ENCODE results near the gene SYT15.
"Not testable (repeated sequence)": the region's sequence is repeated elsewhere in the genome, so short reads cannot be mapped to it uniquely, and the experiment has no call there.

Gene SYT15

DNA sequence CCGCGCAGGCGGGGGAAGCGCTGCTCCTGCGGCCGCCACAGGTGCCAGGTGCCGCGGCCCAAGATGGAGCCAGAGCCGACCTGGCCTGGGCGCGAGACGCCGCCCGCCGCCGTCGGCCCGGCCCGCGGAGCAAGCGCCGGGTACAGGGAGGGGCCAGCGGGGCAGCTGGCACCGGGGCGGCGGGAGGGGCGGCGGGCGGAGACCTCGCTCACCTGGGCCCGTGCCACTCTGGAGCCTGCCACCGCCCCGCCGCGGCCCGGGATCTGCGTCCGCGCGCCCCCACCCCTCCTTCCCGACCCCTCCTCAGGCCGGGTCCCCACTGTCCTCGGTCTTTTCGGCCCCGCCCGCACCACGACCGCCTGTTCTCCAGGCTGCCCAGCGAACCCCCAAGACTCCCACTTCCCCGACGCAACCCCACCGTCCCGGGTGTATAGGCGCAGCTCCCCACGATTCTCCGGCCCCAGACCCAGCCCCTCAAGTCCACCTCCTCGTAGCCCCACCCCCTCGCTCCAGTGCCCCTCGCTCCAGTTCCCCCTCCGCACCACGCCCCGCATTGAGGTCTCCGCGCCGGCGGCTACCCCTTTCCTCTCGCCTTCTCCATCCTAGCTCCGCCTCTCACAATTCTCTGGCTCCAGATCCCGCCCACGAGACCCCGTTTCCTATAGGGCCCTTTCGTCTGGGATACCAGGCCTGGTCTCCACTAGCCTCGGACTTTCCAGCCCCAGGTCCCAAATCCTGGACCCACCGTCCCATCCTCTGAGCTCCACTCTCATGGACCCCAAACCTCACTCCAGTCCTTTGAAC is 22.2 kb upstream of the SYT15 start, which contains the start of gene GPRIN2:
GPRIN2 (minus strand) TSS at position 144 of the 804 bp plus-strand sequence. CDS start 5,922 bp downstream, outside the sequence.
- DNase-seq (ENCODE audit: low read depth in 1 of 2, low spot score in 1 of 2), result no peak

DNA sequence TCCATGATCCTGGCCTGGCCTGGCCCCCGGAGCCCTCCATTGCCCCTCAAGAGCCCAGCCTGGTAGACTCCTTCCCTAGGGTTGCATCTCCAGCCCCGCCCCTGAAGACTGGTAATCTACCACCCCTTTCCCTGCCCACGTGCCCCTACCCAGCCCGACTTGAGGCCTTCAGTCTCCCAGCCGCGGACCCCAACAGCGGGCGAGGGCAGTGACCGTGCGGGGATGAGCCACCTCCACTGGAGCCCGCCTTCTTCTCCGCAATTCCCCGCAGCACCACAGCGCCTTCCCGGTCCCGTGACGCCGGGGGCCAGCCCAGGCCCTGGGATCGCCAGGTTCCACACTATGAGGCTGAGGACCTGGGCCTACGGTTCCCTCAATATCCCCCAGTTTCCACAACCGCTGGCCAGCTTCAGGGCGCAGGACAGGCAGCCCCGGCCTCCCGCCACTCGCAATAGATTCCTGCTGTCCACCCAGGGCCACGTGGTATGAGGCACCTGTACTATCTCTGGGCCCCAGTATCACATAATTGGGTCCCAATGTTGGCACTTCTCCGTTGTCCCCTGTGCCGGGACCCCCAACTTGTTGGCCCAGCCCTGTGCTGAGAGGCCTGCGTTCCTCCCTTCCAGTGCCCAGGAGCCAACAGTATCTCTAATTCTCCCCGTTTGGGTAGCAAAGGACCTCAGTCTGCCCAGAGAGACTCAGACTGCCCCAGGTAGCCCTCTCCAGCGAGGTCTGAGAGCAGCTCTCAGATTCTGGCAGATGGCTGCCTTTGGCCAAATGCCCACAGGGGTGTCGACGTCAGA is 21.4 kb upstream of the SYT15 start:
- DNase-seq (ENCODE audit: low read depth in 1 of 2, low spot score in 1 of 2), result no peak

GRCh38 chr10:46558122-46558391 is 20.9 kb upstream of the SYT15 start:
- no peak for DNase-seq (ENCODE audit: low read depth in 1 of 2, low spot score in 1 of 2)

GRCh38 chr10:46558392-46559185 is 20.3 kb upstream of the SYT15 start:
- no peak for DNase-seq (ENCODE audit: low read depth in 1 of 2, low spot score in 1 of 2)

- DNase-seq (ENCODE audit: low read depth in 1 of 2, low spot score in 1 of 2), result no peak
Measured at GRCh38 chr10:46559231-46559671, 19.7 kb upstream of the SYT15 start.

DNA sequence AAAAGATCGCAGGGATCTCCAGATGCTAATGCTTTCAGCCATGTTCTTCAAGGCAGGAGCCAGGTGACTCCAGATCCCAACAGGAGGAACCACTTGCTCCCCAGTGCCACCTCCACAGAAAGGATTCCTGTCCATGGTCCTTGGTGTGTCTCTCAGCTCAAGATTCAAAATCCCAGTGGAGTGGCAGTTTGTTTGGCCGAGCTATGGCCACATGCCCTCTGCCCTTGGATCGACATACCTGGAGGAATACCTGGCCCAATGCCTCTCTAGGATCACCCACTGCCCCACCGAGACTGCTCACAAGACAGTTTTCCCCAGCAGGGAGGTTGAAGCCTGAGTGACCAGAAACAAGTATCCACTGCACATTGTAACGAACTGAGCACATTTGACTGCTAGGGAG is 18.5 kb upstream of the SYT15 start:
- no peak for DNase-seq (ENCODE audit: low read depth in 1 of 2, low spot score in 1 of 2)

DNA sequence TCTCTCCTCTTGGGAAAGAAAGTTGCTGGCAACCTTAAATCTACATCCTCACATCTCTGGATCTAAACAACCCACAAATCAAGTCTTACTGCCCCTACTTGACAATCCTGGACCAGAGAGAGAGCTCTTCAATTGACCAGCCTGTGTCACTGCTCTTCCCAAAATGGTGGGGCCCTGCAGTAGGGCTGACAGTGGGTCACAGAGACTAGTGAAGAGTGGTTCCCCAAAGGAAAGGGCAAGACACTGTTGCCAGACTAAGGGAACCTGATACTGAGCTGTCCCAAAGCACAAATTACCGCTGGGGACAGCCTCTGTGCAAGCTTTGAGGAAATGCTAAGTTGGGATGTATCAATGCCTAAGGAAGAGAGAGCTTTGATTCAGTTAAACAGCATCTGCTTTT is 18.0 kb upstream of the SYT15 start:
- DNase-seq (ENCODE audit: low read depth in 1 of 2, low spot score in 1 of 2), result no peak

DNA sequence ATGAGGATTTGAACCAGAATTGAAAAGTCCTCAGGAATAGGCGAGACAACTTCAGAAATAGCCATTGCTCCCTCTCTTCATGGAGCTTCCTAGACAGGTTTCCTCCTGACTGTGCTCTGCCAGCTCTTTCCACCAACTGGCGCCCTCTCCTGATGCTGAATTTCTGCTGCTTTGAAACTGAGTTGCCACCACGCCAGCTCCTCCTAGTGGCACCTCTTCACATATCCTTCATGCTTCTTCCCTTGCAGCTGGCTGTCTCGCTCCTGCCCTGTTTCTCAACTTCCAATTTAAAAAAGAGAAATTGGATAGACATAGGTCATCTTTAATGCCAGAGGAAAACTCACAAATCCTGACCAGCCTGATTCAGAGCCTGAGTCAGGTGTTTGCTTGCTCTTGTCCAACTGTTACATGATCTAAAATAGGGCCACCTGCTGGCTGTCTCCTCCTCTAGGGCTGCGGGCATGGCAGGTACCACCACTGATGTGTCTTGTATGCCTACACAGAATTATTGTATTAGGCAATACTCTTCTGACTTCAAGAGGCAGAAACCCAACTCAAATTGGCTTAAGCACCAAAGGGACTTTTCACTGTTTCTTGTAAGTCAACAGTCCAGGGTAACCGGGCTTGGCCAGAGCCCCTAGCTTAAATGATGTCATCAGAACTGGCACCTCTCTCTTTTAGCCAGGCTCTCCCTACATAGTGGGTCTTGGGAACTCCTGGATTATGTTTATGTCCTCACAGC is 13.2 kb upstream of the SYT15 start:
- not testable (repeated sequence) for DNase-seq (ENCODE audit: low read depth in 1 of 2, low spot score in 1 of 2)

DNA sequence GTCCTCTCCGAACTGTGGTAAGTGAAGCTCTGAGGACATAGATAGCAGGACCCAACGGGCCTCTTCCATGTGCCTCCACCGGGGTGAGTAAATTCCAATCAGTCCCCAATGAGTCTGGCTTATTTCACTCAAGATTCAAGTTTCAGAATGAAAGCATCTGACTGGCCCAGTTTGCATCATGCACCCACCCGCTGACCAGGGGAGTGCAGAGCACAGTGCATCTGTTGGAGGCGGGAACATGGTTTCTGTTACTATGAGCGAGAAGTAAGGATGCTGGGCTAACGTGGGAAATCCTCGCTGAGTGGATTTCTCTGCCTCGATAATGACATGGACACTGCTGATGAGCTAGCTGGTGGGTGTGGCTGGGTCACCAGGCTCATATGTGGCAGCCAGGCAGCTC is 11.8 kb upstream of the SYT15 start:
- not testable (repeated sequence) for DNase-seq (ENCODE audit: low read depth in 1 of 2, low spot score in 1 of 2)

- not testable (repeated sequence) for DNase-seq (ENCODE audit: low read depth in 1 of 2, low spot score in 1 of 2)
Measured at GRCh38 chr10:46570655-46571054, 8.3 kb upstream of the SYT15 start.

GRCh38 chr10:46572765-46573164 is 6.2 kb upstream of the SYT15 start:
- not testable (repeated sequence) for DNase-seq (ENCODE audit: low read depth in 1 of 2, low spot score in 1 of 2)

- not testable (repeated sequence) for DNase-seq (ENCODE audit: low read depth in 1 of 2, low spot score in 1 of 2)
Measured at GRCh38 chr10:46573314-46573713, 5.6 kb upstream of the SYT15 start.

GRCh38 chr10:46573884-46574283 is 5.0 kb upstream of the SYT15 start:
- not testable (repeated sequence) for DNase-seq (ENCODE audit: low read depth in 1 of 2, low spot score in 1 of 2)

DNA sequence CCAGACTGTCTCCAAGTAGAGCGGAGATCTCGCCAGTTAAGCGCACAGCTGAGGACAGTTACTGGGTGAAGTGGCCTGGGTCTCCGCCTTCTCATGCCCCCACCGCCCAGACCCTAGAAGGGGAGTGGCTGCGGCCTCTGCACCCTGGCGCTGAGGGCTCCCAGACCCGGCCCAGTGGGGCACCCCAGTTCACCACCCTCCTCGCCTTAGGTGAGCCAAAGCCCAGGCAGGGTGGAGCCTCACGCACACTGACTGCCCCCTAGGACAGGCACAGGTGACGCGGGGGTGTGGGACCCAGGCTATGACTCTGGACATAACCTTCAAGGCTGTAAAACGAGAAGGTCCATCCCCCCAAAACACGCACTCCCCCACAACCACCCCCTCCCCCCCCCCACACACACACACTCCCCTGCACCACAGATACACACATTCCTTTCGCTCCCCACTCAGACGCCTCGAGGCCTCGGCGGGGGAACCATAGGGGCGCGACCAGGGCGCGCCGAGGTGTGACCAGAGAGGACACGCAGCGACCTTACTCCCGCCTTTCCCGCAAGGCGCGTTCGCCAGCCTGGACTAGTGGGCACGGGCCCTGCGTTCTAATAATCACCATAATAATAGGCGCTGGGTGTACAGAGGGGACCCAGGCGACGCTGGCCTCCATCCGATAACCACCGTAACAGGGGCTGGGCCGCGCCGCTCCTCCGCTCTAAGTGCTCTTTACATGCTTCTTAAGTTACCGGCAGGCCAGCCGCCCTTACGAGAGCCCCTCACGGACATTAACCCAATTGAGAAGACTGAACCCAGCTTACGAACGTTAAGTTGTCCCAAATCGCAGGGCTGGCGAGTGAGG is 1.1 kb upstream of the SYT15 start:
- not testable (repeated sequence) for DNase-seq (ENCODE audit: low read depth in 1 of 2, low spot score in 1 of 2)

DNA sequence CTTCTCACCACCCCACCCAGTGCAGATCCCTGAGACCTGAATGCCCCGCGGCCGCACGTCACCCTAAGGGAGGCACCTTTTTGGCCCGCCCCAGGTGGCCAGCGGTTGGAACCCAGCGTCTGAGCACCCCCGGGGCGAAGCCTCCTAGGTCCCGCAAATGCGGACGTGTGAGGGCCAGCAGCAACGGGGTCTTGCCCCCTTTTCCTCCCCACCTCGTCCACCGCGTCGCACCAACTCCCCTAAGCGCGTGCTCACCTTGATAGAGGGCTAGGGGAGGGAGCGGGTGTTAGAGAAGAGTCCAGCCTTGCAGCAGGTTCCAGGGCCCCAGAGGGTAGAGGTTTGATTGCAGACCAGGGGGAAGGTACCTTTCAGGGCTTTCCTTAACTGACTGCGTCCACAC is 450 bp downstream of the SYT15 start:
- DNase-seq (ENCODE audit: low read depth in 1 of 2, low spot score in 1 of 2), result not testable (repeated sequence)

DNA sequence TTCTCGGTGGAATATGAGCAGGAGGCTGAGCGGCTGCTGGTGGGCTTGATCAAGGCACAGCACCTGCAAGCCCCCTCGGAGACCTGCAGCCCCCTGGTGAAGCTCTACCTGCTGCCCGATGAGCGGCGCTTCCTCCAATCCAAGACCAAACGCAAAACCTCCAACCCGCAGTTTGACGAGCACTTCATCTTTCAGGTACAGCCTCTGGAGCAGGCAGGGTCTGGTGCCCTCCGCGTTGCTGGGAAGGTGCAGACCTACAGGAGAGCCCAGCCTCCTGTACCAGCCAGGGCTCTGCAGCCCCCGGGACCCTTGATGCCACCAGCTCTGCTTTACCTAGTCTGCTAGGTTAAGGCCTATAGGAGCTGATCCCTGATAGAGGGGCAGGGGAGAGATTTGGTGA is 3.1 kb downstream of the SYT15 start:
- DNase-seq (ENCODE audit: low read depth in 1 of 2, low spot score in 1 of 2), result not testable (repeated sequence)

- not testable (repeated sequence) for DNase-seq (ENCODE audit: low read depth in 1 of 2, low spot score in 1 of 2)
Measured at GRCh38 chr10:46582568-46582967, 3.6 kb downstream of the SYT15 start.

- not testable (repeated sequence) for DNase-seq (ENCODE audit: low read depth in 1 of 2, low spot score in 1 of 2)
Measured at GRCh38 chr10:46584196-46584595, 5.3 kb downstream of the SYT15 start.

GRCh38 chr10:46585246-46585645 is 6.3 kb downstream of the SYT15 start:
- DNase-seq (ENCODE audit: low read depth in 1 of 2, low spot score in 1 of 2), result not testable (repeated sequence)

DNA sequence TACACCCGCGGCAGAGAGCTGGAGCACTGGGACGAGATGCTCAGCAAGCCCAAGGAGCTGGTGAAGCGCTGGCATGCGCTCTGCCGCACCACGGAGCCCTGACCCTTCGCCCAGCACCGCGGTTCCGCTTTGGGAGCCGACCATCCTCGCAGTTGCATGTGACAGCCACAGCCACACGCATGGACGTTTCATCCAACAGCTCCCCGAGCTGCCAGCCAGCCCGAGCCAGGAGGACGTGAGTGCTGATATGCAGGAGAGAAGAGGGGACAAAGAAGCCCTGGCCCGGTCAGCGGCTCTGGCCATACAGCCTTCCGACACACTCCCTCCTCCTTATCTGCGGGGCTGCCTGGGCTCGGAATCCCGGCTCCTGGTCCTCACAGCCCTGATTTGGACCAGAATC is 8.6 kb downstream of the SYT15 start:
- not testable (repeated sequence) for DNase-seq (ENCODE audit: low read depth in 1 of 2, low spot score in 1 of 2)

All from activated CD4-positive, alpha-beta T cell treated with anti-CD3 and anti-CD28 coated beads, Interleukin-2, amount 50 U/mL, for 24 hours (primary cell).